ENCODE data around the gene PIK3IP1.

Gene PIK3IP1

GRCh38 chr22:31292236-31292989 is at the start of gene PIK3IP1:
TSS of gene PIK3IP1 (minus strand) at chr22:31292488. CDS start at chr22:31292344, 144 bp downstream.
- DNase-seq (ENCODE audit: extremely low read depth, low read depth), result no peak
- peak within 1 kb of the TSS; percentile 50 for H3K4me3 ChIP-seq (replicated peaks; ENCODE audit: low read depth, low read length)
- peak; percentile 62 for TF ChIP-seq CTCF (IDR thresholded peaks at IDR 0.05; ENCODE audit: low read depth, low read length, missing control alignments)

- TF ChIP-seq CTCF (IDR thresholded peaks at IDR 0.05; ENCODE audit: low read depth, low read length, missing control alignments), result no peak
- DNase-seq (ENCODE audit: extremely low read depth, low read depth), result no peak
- no peak overlapping the region for H3K4me3 ChIP-seq (replicated peaks; ENCODE audit: low read depth, low read length)
These were observed 49.2 kb upstream of the PIK3IP1 start for GRCh38 chr22:31341386-31342088.

- H3K4me3 ChIP-seq (replicated peaks; ENCODE audit: low read depth, low read length), result no peak overlapping the region
- no peak for TF ChIP-seq CTCF (IDR thresholded peaks at IDR 0.05; ENCODE audit: low read depth, low read length, missing control alignments)
These were observed 48.5 kb upstream of the PIK3IP1 start for GRCh38 chr22:31340765-31341247.

GRCh38 chr22:31340360-31340759 is 48.1 kb upstream of the PIK3IP1 start:
- H3K4me3 ChIP-seq (replicated peaks; ENCODE audit: low read depth, low read length), result no peak overlapping the region
- no peak for TF ChIP-seq CTCF (IDR thresholded peaks at IDR 0.05; ENCODE audit: low read depth, low read length, missing control alignments)
- no peak for DNase-seq (ENCODE audit: extremely low read depth, low read depth)

More at GRCh38 chr22:31340765-31341247, 48.5 kb upstream of the PIK3IP1 start:
- DNase-seq (ENCODE audit: extremely low read depth, low read depth), result no peak

- DNase-seq (ENCODE audit: extremely low read depth, low read depth), result no peak
- no peak for TF ChIP-seq CTCF (IDR thresholded peaks at IDR 0.05; ENCODE audit: low read depth, low read length, missing control alignments)
These were observed 47.0 kb upstream of the PIK3IP1 start for GRCh38 chr22:31339148-31339832.

GRCh38 chr22:31337178-31337577 is 44.9 kb upstream of the PIK3IP1 start:
- DNase-seq (ENCODE audit: extremely low read depth, low read depth), result no peak
- H3K4me3 ChIP-seq (replicated peaks; ENCODE audit: low read depth, low read length), result no peak overlapping the region
- no peak for TF ChIP-seq CTCF (IDR thresholded peaks at IDR 0.05; ENCODE audit: low read depth, low read length, missing control alignments)

More at GRCh38 chr22:31339148-31339832, 47.0 kb upstream of the PIK3IP1 start:
- H3K4me3 ChIP-seq (replicated peaks; ENCODE audit: low read depth, low read length), result no peak overlapping the region

Data from HFF-Myc (cell line).